H9 (cell line): ENCODE results near the gene GNB1L. TPM values are rescaled to one million over a fixed set of nuclear protein-coding genes. Genes with fewer than 3 reads are reported as not detected.

Source experiments
- DNase-seq: peaks from one replicate; pipeline ENCODE4 v3.0.0-alpha.2; 2017
- H2AFZ ChIP-seq: one replicate; pipeline ENCODE4 v1.6.1; 2013; ENCODE audit warnings: mild to moderate bottlenecking, low read length, control low read depth, moderate library complexity
- H2AK5ac ChIP-seq: 2 replicates; pipeline ENCODE4 v1.6.1; 2013; ENCODE audit warnings: low read length, control low read depth, mixed read lengths; ENCODE audit not compliant: insufficient read length
- H2BK120ac ChIP-seq: one replicate; pipeline ENCODE4 v1.6.1; 2013; ENCODE audit warnings: low read depth, mild to moderate bottlenecking, low read length, control low read depth, inconsistent platforms; ENCODE audit not compliant: poor library complexity, severe bottlenecking
- H2BK12ac ChIP-seq: 2 replicates; pipeline ENCODE4 v1.6.1; 2013; ENCODE audit warnings: low read length, control low read depth, mixed read lengths, low read depth; ENCODE audit not compliant: insufficient read length
- H2BK15ac ChIP-seq: 2 replicates; pipeline ENCODE4 v1.6.1; 2013; ENCODE audit warnings: low read depth, low read length, control low read depth
- H2BK20ac ChIP-seq: one replicate; pipeline ENCODE4 v1.6.1; 2013; ENCODE audit warnings: low read depth, mild to moderate bottlenecking, low read length, control low read depth, inconsistent platforms; ENCODE audit not compliant: poor library complexity, severe bottlenecking
- H2BK5ac ChIP-seq: 2 replicates; pipeline ENCODE4 v1.6.1; 2013; ENCODE audit warnings: low read length, control low read depth, mixed read lengths; ENCODE audit not compliant: insufficient read length
- H3K14ac ChIP-seq: 2 replicates; pipeline ENCODE4 v1.6.1; 2013; ENCODE audit warnings: low read length, control low read depth; ENCODE audit not compliant: insufficient read depth
- H3K18ac ChIP-seq: 2 replicates; pipeline ENCODE4 v1.6.1; 2013; ENCODE audit warnings: low read depth, mild to moderate bottlenecking, mixed read lengths, low read length, control low read depth; ENCODE audit not compliant: insufficient read length
- H3K23ac ChIP-seq: 2 replicates; pipeline ENCODE4 v1.6.1; 2013; ENCODE audit warnings: low read length, control low read depth, mixed read lengths, low read depth; ENCODE audit not compliant: insufficient read length
- H3K23me2 ChIP-seq: 2 replicates; pipeline ENCODE4 v1.6.1; 2013; ENCODE audit warnings: low read depth, mild to moderate bottlenecking, mixed read lengths, low read length, control low read depth; ENCODE audit not compliant: insufficient read length, poor library complexity, severe bottlenecking
- H3K27ac ChIP-seq: 2 replicates; pipeline ENCODE4 v1.5.1; 2013; ENCODE audit warnings: low read length, control low read depth, mixed read lengths, low read depth; ENCODE audit not compliant: insufficient read length
- H3K27me3 ChIP-seq: 2 replicates; pipeline ENCODE4 v1.6.1; 2013; ENCODE audit warnings: low read length, control low read depth, inconsistent platforms; ENCODE audit not compliant: insufficient read depth
- H3K4ac ChIP-seq: 2 replicates; pipeline ENCODE4 v1.6.1; 2013; ENCODE audit warnings: low read depth, mild to moderate bottlenecking, control low read depth, inconsistent platforms, low read length, moderate library complexity
- H3K4me1 ChIP-seq: 2 replicates; pipeline ENCODE4 v1.6.1; 2013; ENCODE audit warnings: low read length, control low read depth, inconsistent platforms; ENCODE audit not compliant: insufficient read depth
- H3K4me2 ChIP-seq: 2 replicates; pipeline ENCODE4 v1.6.1; 2013; ENCODE audit warnings: low read length, control low read depth, mixed read lengths; ENCODE audit not compliant: insufficient read length, insufficient read depth
- H3K56ac ChIP-seq: 2 replicates; pipeline ENCODE4 v1.6.1; 2013; ENCODE audit warnings: low read depth, mild to moderate bottlenecking, mixed read lengths, low read length, control low read depth; ENCODE audit not compliant: insufficient read length
- H3K79me1 ChIP-seq: 2 replicates; pipeline ENCODE4 v1.6.1; 2013; ENCODE audit warnings: low read depth, mild to moderate bottlenecking, moderate library complexity, low read length, control low read depth, inconsistent platforms; ENCODE audit not compliant: insufficient read depth, poor library complexity, severe bottlenecking
- H3K79me2 ChIP-seq: 2 replicates; pipeline ENCODE4 v1.6.1; 2013; ENCODE audit warnings: low read length, control low read depth, inconsistent platforms; ENCODE audit not compliant: insufficient read depth
- H3K9ac ChIP-seq: 2 replicates; pipeline ENCODE4 v1.6.1; 2013; ENCODE audit warnings: low read length, control low read depth, mixed read lengths; ENCODE audit not compliant: insufficient read length; ENCODE audit errors: extremely low read depth
- H3K9me3 ChIP-seq: one replicate; pipeline ENCODE4 v1.6.1; 2013; ENCODE audit warnings: low read depth, low read length, inconsistent platforms; ENCODE audit not compliant: control insufficient read depth
- H3T11ph ChIP-seq: one replicate; pipeline ENCODE4 v1.6.1; 2013; ENCODE audit warnings: mild to moderate bottlenecking, low read length, control low read depth, inconsistent platforms
- H4K20me1 ChIP-seq: one replicate; pipeline ENCODE4 v1.6.1; 2013; ENCODE audit not compliant: control insufficient read depth, insufficient read length, insufficient read depth
- H4K5ac ChIP-seq: 2 replicates; pipeline ENCODE4 v1.6.1; 2013; ENCODE audit warnings: low read depth, mild to moderate bottlenecking, mixed read lengths, low read length, control low read depth; ENCODE audit not compliant: insufficient read length
- H4K8ac ChIP-seq: replicated peaks from 2 replicates; pipeline ENCODE4 v1.6.1; 2013; ENCODE audit warnings: low read length, control low read depth, mixed read lengths, low read depth; ENCODE audit not compliant: insufficient read length
- H4K91ac ChIP-seq: 2 replicates; pipeline ENCODE4 v1.6.1; 2013; ENCODE audit warnings: low read depth, mild to moderate bottlenecking, moderate library complexity, mixed read lengths, low read length, control low read depth; ENCODE audit not compliant: insufficient read length
- H3K27ac Mint-ChIP-seq, 3 experiments: 2 replicates in 2 of 3; 3 replicates in 1 of 3; pipeline ENCODE4 v1.8.0; 2020 to 2021; ENCODE audit warnings: mixed read lengths in 3 of 3, mild to moderate bottlenecking in 1 of 3, moderate library complexity in 1 of 3
- H3K27me3 Mint-ChIP-seq: 2 replicates; pipeline ENCODE4 v1.8.0; 2021; ENCODE audit warnings: low read depth, mild to moderate bottlenecking, moderate library complexity, mixed read lengths
- H3K36me3 Mint-ChIP-seq, 3 experiments: 2 replicates in 2 of 3; 3 replicates in 1 of 3; pipeline ENCODE4 v1.8.0; 2020 to 2021; ENCODE audit warnings: low read depth in 3 of 3, mixed read lengths in 3 of 3; ENCODE audit not compliant: insufficient read depth in 1 of 3
- H3K4me1 Mint-ChIP-seq, 2 experiments: 2 replicates each; pipeline ENCODE4 v1.8.0; 2020; ENCODE audit warnings: mixed read lengths in 2 of 2
- H3K4me3 Mint-ChIP-seq, 2 experiments: 2 replicates in 1 of 2; 3 replicates in 1 of 2; pipeline ENCODE4 v1.8.0; 2020 to 2021; ENCODE audit warnings: mild to moderate bottlenecking in 2 of 2, mixed read lengths in 2 of 2, moderate library complexity in 1 of 2
- H3K9me3 Mint-ChIP-seq, 2 experiments: 2 replicates in 1 of 2; 3 replicates in 1 of 2; pipeline ENCODE4 v1.8.0; 2020; ENCODE audit warnings: mild to moderate bottlenecking in 2 of 2, mixed read lengths in 2 of 2, moderate library complexity in 1 of 2
- WGBS: extraction: QIAGEN DNeasy Blood & Tissue Kit; methylation state at CpG from one replicate; pipeline ENCODE4 v1.1.7; 2013; ENCODE audit warnings: missing lambda C conversion rate, low lambda C conversion rate, mixed read lengths; ENCODE audit not compliant: insufficient read length; ENCODE audit errors: extremely low coverage; 5-methylcytosine and 5-hydroxymethylcytosine counted together
- total RNA-seq: library from RNA; stranded (reverse); gene quantifications from 2 replicates; pipeline ENCODE4 v1.2.1, GENCODE V29; 2021
- TF ChIP-seq, protein P1 (sequence below): fragments of 200-600 bp; sonication (generic); conservative IDR thresholded peaks from 3 replicates; pipeline ENCODE4 v1.8.0; 2021; ENCODE audit warnings: antibody characterized with exemption, mild to moderate bottlenecking

The GNB1L gene
- total RNA-seq, 1 experiment from 2014 or later: 22.4 TPM

DNA sequence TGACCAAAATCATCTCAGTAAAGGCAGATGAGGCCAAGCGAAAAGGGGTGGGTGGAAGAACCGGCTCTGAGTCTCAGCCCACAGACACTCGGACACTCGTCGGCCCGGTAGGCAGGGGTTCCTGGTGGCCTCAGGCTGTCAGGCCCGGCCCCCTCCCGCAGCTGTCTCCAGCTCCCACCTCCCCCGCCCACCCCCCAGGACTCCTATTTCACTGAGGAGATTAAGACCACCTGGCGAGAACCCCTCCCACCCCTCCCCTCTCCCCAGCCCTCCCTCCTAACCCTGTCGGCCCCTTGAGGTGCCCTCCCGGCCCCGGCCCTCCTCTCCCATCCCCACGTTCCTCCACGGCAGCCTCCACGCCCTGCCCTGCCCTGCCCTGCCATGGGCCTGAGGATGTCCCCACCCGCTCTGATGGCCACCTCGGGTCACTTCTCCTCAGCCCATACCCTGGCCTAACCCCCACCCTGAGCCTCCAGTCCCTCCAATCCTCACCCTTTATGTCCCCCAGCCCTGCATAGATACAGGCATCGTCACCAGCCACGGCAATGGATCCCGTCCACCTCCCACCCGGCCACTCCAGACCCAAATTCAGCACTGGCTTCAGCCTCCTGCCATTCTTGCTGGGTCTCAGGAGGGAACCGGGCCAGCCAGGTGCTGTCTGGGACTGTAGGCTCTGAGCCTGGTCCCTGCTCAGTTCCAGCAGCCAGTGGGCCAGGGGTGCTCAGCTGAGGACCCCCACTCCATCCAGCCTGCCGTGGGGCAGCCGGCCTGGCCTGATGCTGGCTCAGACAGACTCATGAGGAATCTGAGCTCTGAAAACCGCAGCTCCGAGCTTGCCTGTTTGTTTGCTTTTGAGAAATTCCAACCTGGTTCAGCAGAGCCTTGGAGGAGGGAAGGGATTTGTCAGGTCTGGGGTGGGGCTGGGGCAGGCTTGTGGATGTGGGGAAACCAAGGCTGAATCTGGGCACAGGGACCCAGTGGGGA is 103.9 kb downstream of the GNB1L start:
- Mint-ChIP-seq H3K9me3 (no peaks in the 10 kb centered on the region; a peak in 1 of 5 replicates), H3K27ac (no peak overlapping the region), H3K4me3 (no peak overlapping the region), H3K27me3 (peaks cover 54% of the 10 kb centered on the region), H3K4me1 (peaks cover 6 to 18% of the 10 kb centered on the region in 2 experiments), H3K36me3 (no peaks in the 10 kb centered on the region)
- no peak for DNase-seq
- no peak overlapping the region for H2BK15ac ChIP-seq
- no peak overlapping the region for H3K4ac ChIP-seq
- no peak overlapping the region for H2BK5ac ChIP-seq
- H3K27me3 ChIP-seq: peaks cover 28% of the 10 kb centered on the region
- H3K23ac ChIP-seq: no peak overlapping the region
- no peak overlapping the region for H2BK120ac ChIP-seq
- no CpG with 5 or more reads among the region's 27 CpGs for WGBS
- H3K23me2 ChIP-seq: no peaks in the 10 kb centered on the region
- no peaks in the 10 kb centered on the region for H3K9me3 ChIP-seq
- H3T11ph ChIP-seq: no peak overlapping the region
- no peak overlapping the region for H2AK5ac ChIP-seq
- no peak overlapping the region for H3K9ac ChIP-seq
- no peaks in the 10 kb centered on the region for H3K79me2 ChIP-seq
- no peak overlapping the region for H4K91ac ChIP-seq
- no peak overlapping the region for H3K18ac ChIP-seq
- H3K56ac ChIP-seq: no peak overlapping the region
- H2BK12ac ChIP-seq: no peak overlapping the region
- no peaks in the 10 kb centered on the region for H3K4me1 ChIP-seq
- H3K27ac ChIP-seq: no peak overlapping the region
- H3K14ac ChIP-seq: peak overlapping the region; percentile 5; the same call in 1 of the 2 replicates
- no peak overlapping the region for H2BK20ac ChIP-seq
- H3K79me1 ChIP-seq: no peaks in the 10 kb centered on the region
- no peak overlapping the region for H4K8ac ChIP-seq
- H2AFZ ChIP-seq: no peak overlapping the region
- H3K4me2 ChIP-seq: no peak overlapping the region
- peaks cover 3% of the 10 kb centered on the region for H4K20me1 ChIP-seq
- TF ChIP-seq, protein P1, sequence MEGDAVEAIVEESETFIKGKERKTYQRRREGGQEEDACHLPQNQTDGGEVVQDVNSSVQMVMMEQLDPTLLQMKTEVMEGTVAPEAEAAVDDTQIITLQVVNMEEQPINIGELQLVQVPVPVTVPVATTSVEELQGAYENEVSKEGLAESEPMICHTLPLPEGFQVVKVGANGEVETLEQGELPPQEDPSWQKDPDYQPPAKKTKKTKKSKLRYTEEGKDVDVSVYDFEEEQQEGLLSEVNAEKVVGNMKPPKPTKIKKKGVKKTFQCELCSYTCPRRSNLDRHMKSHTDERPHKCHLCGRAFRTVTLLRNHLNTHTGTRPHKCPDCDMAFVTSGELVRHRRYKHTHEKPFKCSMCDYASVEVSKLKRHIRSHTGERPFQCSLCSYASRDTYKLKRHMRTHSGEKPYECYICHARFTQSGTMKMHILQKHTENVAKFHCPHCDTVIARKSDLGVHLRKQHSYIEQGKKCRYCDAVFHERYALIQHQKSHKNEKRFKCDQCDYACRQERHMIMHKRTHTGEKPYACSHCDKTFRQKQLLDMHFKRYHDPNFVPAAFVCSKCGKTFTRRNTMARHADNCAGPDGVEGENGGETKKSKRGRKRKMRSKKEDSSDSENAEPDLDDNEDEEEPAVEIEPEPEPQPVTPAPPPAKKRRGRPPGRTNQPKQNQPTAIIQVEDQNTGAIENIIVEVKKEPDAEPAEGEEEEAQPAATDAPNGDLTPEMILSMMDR: no peak
- no peak overlapping the region for H4K5ac ChIP-seq
